NCI-H774 (cell line): ENCODE results near the gene FBRSL1.
"Not testable (repeated sequence)": the region's sequence is repeated elsewhere in the genome, so short reads cannot be mapped to it uniquely, and the experiment has no call there.

ENCODE experiments used
- DNase-seq: peaks from one replicate; lab custom pipeline; 2025; lab: John Stamatoyannopoulos, UW

FBRSL1 gene

DNA sequence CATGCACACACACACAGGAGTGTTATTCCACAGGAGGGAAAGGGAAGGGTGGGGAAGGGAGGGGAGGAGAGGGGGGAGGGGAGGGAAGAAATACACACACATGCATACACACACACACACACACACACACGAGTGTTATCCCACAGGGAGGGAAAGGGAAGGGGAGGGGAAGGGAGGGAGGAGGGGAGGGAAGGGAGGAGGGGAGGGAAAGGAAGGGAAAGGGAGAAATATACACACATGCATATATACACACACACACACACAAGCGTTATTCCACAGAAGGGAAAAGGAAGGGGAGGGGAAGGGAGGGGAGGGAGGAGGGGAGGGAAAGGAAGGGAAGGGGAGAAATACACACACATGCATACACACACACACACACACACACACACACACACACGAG, 19.6 kb upstream of the FBRSL1 start:
- no peak for DNase-seq

DNA sequence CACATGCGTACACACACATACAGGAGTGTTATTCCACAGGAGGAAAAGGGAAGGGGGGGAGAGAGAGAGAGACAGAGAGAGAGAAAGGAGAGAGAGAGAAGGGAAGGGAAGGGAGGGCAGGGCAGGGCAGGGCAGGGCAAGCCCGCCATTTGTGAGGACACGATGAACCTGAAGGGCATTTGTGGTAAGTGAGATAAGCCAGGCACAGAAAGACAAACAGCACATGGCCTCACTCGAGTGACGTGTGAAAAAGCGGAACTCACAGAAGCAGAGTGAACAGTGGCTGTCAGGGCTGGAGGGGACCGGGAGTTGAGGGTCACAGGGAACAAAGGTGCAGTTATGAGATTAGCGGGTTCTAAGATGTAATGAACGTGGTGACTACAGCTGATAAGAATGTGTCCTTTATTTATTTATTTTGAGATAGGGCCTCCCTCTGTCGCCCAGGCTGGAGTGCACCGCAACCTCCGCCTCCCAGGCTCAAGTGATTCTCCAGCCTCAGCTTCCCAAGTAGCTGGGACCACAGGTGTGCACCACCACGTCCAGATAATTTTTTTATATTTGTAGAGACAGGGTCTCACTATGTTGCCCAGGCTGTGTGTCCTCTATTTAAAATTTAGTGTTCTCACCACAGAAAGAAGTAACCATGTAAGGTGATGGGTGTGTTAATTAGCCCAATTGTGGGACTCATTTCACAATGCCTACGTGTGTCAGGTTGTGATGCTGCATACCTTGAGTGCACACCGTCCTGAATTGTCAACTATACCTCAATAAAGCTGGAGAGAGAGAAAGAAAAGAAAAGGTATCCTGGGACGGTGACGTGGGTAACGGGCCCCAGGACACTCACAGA, 18.7 kb upstream of the FBRSL1 start:
- DNase-seq, result no peak

DNA sequence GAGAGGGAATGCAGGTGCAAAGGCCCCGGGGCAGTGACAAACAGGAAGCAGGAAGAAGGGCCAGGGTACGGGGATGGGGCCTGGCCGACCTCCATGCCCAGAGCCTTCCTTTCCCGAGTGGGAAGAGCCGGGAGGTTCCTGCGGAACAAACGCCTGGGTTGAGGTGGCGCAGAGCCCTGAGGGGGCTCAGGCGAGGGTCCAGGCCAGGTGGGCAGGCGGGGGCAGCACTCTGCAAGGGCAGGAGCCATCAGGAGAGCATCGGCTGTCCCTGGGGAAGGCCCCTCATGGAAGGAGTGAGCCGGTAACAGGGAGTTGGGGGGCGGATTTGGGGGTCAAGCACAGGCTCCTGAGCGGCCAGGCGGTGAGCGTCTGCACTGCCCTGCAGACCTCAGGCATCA, 18.1 kb upstream of the FBRSL1 start:
- DNase-seq, result no peak

DNA sequence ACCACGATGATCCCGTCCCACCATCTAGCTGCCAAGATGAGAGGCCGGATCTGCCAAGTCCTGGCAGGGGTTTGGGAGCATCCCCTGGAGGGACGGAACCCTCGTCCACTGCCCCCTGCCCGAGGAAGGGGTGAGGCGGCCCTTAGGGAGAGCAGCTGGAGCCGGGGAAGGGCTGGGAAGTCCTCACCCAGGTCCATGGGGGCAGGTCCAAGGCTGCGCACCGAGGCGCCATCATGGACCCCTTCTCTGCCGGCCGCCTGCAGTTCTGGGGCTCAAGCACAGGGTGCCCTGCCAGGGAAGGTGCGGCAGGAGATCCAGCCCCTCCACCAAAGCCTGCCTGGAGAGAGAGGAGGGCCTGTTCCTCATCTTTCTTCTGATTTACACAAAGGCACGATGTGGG, 17.6 kb upstream of the FBRSL1 start:
- DNase-seq, result no peak

DNA sequence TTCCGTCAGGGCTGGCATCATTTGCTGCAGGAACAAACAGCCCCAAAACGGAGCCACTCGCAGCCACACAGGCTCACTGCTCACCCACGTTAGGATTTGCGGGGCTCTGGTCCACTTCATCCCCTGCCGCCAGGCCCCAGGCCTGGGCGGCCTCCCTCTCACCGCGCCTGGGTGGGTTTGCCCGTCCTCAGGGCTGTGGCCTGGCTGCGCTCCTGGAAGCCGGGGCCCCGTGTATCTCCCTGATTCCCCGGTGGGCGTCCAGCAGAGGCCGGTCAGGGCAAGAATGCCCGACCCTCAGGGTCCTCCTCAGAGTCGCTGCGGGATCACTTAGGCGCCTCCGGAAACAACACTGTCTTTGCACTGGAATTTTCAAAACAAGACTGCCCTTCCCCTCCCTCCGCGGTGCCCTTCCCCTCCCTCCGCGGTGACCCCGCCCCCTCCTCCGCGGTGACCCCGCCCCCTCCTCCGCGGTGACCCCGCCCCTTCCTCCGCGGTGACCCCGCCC, 15.7 kb upstream of the FBRSL1 start:
- DNase-seq, result no peak

DNA sequence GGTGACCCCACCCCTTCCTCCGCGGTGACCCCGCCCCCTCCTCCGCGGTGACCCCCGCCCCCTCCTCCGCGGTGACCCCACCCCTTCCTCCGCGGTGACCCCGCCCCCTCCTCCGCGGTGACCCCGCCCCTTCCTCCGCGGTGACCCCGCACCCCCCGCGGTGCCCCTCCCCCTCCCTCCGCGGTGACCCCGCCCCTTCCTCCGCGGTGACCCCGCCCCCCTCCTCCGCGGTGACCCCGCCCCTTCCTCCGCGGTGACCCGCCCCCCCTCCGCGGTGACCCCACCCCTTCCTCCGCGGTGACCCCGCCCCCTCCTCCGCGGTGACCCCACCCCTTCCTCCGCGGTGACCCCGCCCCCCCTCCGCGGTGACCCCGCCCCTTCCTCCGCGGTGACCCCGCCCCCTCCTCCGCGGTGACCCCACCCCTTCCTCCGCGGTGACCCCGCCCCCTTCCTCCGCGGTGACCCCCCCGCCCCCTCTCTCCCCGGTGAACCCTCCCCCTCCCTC, 15.1 kb upstream of the FBRSL1 start:
- DNase-seq, result not testable (repeated sequence)

DNA sequence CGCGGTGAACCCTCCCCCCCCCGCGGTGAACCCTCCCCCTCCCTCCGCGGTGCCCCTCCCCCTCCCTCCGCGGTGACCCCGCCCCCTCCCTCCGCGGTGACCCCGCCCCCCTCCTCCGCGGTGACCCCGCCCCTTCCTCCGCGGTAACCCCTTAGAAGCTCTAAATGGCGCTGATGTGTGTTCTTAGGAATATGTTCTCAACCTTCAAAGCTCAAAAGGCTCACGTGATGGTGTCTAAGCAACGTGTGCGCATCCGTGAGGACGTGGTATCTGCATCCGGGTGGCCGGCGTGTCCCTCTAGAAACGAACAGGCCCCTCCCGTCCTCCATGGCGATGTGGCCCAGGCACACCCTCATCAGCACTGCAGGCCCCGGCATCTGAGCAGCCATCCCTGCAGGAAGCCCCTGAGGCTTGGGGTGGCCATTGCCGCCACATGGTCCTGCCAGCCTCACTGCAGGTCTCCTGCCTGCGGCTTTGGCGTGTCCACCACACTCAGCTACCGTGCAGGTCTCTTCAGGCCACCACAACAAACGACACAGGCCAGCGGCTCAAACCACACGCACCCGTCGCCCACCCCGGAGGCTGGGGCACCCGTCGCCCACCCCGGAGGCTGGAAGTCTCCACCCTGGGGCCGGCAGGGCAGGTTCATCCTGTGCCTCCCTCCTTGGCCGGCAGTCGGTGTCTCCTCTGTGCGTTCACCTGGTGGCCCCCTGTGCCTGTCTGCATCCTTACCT, 14.5 kb upstream of the FBRSL1 start:
- no peak for DNase-seq

DNA sequence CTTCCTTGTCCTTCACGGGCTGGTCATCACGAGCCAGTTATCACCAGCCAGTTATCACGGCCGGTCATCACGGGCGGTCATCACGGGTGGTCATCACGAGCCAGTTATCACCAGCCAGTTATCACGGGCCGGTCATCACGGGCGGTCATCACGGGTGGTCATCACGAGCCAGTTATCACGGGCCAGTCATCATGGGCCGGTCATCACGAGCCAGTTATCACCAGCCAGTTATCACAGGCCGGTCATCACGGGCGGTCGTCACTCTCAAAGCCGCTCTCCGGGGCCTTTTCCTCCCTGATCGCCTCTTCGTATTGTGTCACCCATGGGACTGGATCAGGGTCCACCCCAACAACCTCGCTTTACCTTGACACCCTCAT, 13.9 kb upstream of the FBRSL1 start:
- DNase-seq, result no peak

DNA sequence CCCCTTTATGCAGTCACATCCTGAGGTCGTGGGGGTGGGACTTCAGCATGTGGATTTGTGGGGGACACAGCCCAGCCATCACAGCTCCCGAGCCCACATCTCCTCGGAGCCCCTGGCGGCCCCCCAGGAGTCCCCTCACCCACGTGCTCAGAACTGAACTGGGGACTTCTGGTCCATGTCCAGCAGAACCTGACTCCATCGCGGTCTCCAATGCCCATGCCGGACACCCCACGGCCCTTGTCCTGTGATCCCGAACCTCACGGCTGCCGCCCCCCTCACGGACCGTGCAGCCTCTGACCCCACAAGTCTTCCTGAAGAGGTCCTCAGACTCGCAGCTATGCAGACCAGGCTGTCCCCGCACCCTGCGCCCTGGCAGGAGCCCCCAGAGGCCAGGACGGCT, 13.5 kb upstream of the FBRSL1 start:
- no peak for DNase-seq

DNA sequence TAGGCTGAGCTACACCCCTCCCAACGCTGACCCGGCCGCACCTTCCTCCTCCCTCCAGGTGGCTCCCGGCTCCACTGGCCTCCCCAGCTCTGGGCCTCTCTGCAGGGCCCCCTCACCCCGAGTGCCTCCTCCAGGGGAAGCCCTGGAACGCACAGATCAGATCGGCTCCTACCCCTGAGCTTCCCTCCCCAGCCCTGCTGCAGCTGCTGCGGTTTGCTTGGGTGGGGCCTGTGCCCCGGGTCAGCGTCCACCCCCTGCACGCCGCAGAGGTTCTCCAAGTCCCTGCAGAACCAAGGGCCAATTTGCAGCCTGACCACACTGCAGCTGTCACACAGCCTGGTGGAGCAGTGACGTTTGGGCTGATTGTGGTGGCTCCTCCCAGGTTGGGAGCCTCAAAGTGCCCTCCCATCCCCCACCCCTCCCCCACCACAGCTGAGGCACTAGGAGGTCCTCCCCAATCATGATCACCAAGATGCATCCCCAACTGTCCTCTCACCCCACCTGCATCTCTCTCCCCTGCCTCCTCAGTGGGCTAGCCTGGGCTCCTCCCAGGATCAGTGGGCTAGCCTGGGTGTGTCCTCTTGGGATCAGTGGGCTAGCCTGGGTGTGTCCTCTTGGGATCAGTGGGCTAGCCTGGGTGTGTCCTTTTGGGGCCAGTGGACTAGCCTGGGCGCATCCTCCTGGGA, 12.8 kb upstream of the FBRSL1 start:
- DNase-seq, result no peak

DNA sequence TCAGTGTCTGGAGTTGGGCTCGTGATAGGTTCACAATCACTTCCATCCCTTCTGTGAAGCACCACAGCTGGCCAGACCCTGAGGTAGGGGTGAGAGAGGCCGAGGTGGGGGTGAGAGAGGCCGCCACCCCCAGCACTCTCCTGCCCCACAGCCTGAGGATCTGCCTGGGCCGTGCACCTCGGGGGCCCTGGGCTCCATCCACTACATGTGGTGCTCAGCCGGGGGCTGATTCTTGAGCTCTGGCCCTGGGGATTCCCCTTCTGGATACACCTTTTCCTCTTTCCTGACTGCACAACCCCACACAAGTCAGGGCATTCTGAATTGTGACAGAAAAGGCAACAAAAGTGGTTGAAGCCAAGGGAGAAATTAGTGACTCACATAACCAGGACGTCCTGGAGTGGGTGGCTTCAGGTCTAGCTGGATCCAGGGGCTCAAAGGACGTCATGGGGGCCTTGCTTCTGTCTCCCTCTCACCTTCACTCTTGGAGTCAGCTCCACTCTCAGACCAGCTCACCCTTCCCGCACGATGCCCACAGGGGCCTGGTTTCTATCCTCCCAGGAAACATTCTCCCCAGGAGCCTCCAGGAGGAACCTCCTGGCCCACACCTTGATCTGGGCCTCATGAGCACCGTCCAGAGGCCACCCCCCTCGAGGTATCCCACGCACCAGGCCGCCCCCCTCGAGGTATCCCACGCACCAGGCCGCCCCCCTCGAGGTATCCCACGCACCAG, 12.1 kb upstream of the FBRSL1 start:
- no peak for DNase-seq

DNA sequence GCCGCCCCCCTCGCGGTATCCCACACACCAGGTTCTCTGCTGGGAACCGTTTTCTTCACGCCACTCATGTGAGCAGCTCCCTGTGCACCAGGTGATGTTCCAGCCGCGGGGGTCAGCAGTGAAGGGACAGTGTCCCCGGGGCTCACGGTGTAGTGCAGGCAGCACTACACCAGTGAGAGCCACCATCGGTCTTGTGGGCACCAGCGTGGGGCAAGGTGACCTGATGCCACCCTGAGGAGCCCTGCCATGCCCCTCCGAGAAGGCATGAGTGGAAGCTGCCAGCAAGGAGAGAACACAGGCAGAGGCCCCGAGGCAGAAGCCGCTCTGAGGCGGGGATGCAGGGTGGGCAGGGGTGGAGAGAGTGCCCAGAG, 11.5 kb upstream of the FBRSL1 start:
- no peak for DNase-seq

DNA sequence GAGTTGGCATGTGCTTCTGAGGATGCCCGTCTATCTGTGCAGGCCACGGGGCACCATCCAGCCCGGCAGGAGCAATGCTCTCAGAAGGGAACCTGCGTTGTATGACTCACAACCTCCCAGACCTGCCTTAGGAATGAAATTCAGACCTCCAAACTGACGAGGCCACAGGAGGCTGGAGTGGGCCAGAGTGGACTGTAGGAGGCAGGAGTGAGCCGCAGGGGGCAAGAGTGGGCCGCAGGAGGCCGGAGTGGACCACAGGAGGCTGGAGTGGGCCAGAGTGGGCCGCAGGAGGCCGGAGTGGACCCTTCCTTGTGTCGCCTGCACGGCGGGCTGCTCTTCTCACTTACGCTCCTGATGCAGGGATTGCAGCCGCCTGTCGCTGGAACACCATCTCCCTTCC, 11.1 kb upstream of the FBRSL1 start:
- DNase-seq, result no peak

DNA sequence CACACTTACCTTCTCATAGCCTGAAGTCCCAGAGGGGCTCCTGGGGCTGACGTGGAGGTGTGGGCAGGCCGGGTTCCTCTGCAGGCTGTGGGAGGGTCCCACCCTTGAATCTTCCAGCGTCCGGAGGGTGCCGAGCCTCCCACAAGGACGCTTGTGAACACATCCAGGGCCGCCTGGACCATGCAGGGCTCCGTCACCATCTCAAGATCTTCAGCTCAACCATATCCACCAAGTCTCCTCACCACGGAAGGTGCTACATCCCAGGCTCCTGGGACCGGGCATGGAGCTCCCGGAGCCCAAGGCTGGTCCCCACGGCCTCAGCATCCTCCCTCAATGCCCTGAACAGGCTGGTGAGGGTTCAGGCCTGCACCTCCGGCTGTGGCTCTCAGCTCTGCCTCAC, 10.7 kb upstream of the FBRSL1 start:
- no peak for DNase-seq

DNA sequence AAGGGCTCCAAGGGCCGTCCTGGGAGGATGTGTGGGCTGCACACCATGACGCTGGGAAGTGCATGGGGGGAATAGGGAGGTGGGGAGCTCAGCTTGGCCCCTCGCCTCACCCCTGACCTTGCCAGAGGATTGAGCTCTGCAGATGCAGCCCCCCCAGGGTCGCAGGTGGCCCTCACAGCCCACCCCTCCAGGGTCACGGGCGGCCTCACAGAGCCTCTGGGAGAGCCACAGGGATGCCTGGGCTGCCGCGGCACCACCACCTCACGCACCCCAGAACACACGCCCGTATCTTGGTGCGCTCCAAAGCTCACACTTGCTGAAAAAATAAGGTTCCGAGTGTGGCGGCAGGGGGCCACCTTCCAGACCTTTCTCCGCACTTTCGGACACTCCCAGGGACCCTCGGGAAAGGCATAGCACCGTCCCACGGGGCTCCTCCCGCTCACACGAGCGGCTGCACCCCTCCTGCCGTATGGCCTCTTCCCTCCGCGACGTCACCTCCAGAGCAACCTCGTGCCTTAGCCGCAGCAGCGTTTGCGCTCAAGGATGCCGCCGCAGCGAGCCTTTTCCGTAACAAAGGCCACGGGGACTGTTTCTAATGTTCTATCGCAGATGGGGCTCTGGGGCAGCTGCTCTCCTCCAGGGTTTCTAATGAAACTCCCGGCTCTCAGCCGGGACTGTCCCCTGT, 9.9 kb upstream of the FBRSL1 start:
- DNase-seq, result no peak

DNA sequence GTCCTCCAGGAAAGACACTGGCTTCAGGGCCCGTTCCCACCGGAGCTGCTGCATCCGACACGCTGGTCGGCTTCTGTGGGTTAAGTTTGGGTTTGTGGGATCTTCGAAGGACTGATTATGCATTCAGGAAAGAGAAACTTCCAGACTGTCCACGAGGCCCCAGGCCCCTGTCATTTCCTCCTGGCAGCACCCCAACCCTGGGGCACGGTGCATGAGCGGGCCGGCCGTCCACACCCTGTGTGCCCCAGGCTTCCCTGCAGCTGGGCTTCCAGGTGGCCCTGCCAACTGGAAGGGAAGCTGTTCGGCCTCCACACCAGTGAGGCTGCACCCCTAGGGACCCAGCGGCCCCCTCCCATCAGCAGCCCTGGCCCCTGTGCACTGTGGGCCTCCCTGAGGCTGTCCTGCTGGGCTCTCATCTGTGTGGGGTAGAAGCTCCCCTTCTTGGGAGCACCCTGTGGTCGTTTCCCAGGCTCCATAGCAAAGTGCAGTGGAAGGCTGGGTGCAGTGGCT, 9.3 kb upstream of the FBRSL1 start:
- DNase-seq, result no peak

DNA sequence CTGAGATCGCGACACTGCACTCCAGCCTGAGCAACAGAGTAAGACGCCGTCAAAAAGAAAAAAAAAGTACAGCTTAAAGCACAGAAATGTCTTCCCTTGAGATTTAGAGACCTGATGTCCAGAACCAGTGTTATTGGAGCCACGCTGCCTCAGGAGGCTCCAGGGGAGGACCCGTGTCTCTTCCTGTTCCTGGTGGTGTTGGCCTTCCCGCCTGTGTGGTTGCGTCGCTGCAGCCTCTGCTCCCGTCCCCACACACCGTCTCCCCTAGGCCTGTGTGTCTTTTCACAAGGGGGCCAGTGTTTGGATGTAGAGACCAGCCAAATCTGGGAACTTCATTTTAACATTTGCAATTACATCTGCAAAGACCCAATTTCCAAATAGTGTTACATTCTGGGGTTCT, 8.6 kb upstream of the FBRSL1 start:
- no peak for DNase-seq

DNA sequence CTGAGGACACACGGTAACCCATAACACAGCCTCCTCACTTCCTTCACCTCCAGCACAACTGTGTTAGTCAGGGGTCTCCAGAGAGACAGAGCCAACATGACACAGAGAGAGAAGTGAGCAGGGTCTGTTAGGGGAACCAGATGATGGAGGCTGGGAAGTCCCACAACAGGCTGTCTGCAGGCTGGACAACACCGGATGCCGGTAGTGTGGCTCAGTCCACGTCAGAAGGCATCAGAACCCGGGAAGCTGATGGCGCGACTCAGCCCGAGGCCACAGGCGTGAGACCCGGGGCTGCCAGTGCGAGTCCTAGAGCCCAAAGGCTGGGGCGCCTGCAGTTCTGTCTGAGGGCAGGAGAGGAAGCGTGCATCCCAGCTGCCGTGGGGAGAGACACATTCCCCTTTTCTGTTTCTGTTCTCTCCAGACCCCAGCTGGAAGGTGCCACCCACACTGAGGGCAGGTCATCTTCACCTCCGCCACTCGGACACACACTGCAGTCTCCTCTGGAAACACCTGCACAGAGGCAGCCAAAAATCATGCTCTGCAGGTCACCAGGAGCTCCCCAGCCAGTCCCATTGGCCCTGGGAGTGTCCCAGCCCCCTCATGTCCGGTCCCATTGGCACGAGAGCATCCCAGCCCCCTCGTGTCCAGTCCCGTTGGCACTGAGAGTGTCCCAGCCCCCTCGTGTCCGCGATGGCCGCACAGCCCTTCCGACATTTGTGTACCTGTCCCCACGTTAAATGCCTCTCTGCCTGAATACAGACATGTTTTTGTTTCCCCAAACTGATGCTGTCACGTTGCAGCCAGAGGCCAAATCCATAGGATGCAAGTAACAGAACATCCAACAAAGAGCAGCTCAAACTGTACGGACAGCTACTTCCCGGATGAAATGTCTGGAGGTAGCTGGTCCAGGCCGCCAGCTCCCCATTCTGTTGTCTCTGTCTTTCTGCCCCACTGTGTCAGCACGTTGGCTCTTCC, 7.9 kb upstream of the FBRSL1 start:
- no peak for DNase-seq

DNA sequence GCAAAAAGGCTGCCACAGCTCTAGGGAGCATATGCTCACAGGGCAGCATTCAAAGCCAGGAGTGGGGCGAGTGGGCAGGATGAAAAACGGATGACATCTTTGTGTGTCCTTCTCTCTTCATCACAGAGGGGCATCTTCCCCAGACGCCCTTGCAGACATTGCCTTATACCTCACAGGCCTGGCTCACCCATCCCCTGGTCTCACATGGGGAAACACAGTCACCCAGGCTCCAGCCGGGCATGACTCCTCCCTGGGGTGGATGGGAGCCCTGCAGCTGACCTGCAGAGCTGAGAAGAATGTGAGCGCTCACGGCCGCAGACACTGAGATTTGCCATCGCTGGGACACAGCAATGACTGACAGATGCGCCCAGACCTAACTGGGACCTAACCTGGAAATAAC, 7.2 kb upstream of the FBRSL1 start:
- DNase-seq, result no peak

DNA sequence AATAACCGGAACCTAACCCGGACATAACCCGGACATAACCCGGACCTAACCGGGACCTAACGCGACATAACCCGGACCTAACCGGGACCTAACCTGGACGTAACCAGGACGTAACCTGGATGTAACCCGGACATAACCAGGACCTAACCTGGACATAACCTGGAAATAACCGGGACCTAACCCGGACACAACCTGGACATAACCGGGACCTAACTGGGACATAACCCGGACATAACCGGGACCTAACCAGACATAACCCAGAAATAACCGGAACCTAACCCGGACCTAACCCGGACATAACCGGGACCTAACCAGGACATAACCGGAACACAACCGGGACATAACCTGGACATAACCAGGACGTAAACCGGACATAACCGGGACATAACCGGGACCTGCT, 6.7 kb upstream of the FBRSL1 start:
- DNase-seq, result no peak
